A673 (cell line): ENCODE measurements around the gene RGL3. TPM values are rescaled to one million over a fixed set of nuclear protein-coding genes. Genes with fewer than 3 reads are reported as not detected.
"Not testable (repeated sequence)": the region's sequence is repeated elsewhere in the genome, so short reads cannot be mapped to it uniquely, and the experiment has no call there.

Source experiments
- BruUV-seq: library from RNA; stranded (reverse); fragments of 400-500 nt; replicated peaks from 2 replicates; lab custom pipeline; 2021; lab: Mats Ljungman, UMichigan
- CTCF ChIA-PET: fragments of 300-600 bp; sonication (Branson Sonifier 250); formaldehyde crosslinking; loops from one replicate; lab custom pipeline; 2022; ENCODE audit warnings: antibody characterized with exemption; lab: Charles Lee
- POLR2A ChIA-PET: fragments of 300-600 bp; sonication (Branson Sonifier 250); formaldehyde crosslinking; loops from one replicate; lab custom pipeline; 2022; ENCODE audit warnings: antibody characterized with exemption; ENCODE audit not compliant: low non-redundant PET; lab: Charles Lee
- DNase-seq: peaks from one replicate; pipeline ENCODE4 v3.0.0-alpha.2; 2015; ENCODE audit warnings: low spot score
- H3K27ac ChIP-seq: fragments of 200-600 bp; sonication (generic); 2 replicates; pipeline ENCODE4 v1.5.1; 2016; ENCODE audit warnings: mixed run types, low read depth, mild to moderate bottlenecking, mixed read lengths, antibody characterized with exemption, low read length; ENCODE audit not compliant: poor library complexity, severe bottlenecking
- H3K27me3 ChIP-seq: fragments of 200-600 bp; sonication (generic); replicated peaks from 2 replicates; pipeline ENCODE4 v1.6.1; 2017; ENCODE audit warnings: mixed run types, low read depth, mild to moderate bottlenecking, mixed read lengths, antibody characterized with exemption, low read length; ENCODE audit not compliant: insufficient read depth, poor library complexity
- H3K36me3 ChIP-seq: fragments of 200-600 bp; sonication (generic); 2 replicates; pipeline ENCODE4 v1.6.1; 2016; ENCODE audit warnings: mixed run types, mild to moderate bottlenecking, mixed read lengths, antibody characterized with exemption, low read length; ENCODE audit not compliant: insufficient read depth, poor library complexity, severe bottlenecking
- H3K4me1 ChIP-seq: fragments of 200-600 bp; sonication (generic); 2 replicates; pipeline ENCODE4 v1.6.1; 2017; ENCODE audit warnings: mixed run types, mild to moderate bottlenecking, mixed read lengths, antibody characterized with exemption, low read length; ENCODE audit not compliant: insufficient read depth, poor library complexity, severe bottlenecking
- H3K4me3 ChIP-seq: fragments of 200-600 bp; sonication (generic); 2 replicates; pipeline ENCODE4 v1.5.1; 2016; ENCODE audit warnings: low read depth, mixed run types, mild to moderate bottlenecking, mixed read lengths, low read length; ENCODE audit not compliant: poor library complexity, severe bottlenecking
- H3K9me3 ChIP-seq: fragments of 200-600 bp; sonication (generic); 2 replicates; pipeline ENCODE4 v1.6.1; 2016; ENCODE audit warnings: mixed run types, low read depth, mild to moderate bottlenecking, mixed read lengths, antibody characterized with exemption, low read length; ENCODE audit not compliant: poor library complexity, severe bottlenecking
- CTCF ChIP-seq: fragments of 300-800, 200-600 bp; sonication (generic); conservative IDR thresholded peaks from 2 replicates; pipeline ENCODE4 v1.5.1; 2017; ENCODE audit warnings: low read depth, mild to moderate bottlenecking, antibody characterized with exemption, low read length, moderate library complexity, mixed read lengths
- EZH2 ChIP-seq: fragments of 200-600 bp; sonication (generic); IDR thresholded peaks from 2 replicates; pipeline ENCODE4 v1.6.1; 2017; ENCODE audit warnings: borderline replicate concordance, low read depth, mild to moderate bottlenecking, mixed read lengths, antibody characterized with exemption, low read length; ENCODE audit not compliant: poor library complexity, severe bottlenecking
- intact Hi-C: fragments of 100-400 bp; cut with micrococcal nuclease; formaldehyde crosslinking; loops from one replicate; pipeline ENCODE4 v1.10.0; 2022; ENCODE audit not compliant: unreplicated experiment
- total RNA-seq: library from RNA; stranded (reverse); gene quantifications from 2 replicates; pipeline ENCODE4 v1.2.3, GENCODE V29; 2021

The RGL3 gene
- total RNA-seq, 1 experiment from 2014 or later: not detected

- peak overlapping the region; percentile 67 for H3K4me3 ChIP-seq
- H3K4me1 ChIP-seq: peaks cover 13% of the 10 kb centered on the region
- ChIA-PET POLR2A (interaction anchor here (0.5 kb wide), 1 partner anchor 517 kb away, joined by 3 read pairs; no protein-coding TSS in a partner anchor), CTCF (interaction anchor here (0.7 to 2.7 kb wide), 4 partner anchors 14 to 55 kb away, joined by 3 to 14 read pairs (median 4); no protein-coding TSS in a partner anchor)
- no peaks in the 10 kb centered on the region for H3K27me3 ChIP-seq
- H3K27ac ChIP-seq: peak overlapping the region; percentile 82
- BruUV-seq: TSS peak; percentile 70
- intact Hi-C loops: loop anchor here (5.0 kb wide), 1 partner anchor 54 kb away; the partner anchor contains the start of gene EPOR
- DNase-seq: no peak
- peaks cover 34% of the 10 kb centered on the region for H3K36me3 ChIP-seq
- no peaks in the 10 kb centered on the region for H3K9me3 ChIP-seq
- TF ChIP-seq EZH2: no peak
- TF ChIP-seq CTCF: no peak
Observed at GRCh38 chr19:11435833-11436313, 16.8 kb upstream of the RGL3 start.

GRCh38 chr19:11435057-11435832, 16.1 kb upstream of the RGL3 start, which contains the start of the genes ODAD3 and PRKCSH:
TSS of gene ODAD3 (minus strand) at chr19:11435121. CDS start at chr19:11435016, 105 bp downstream.
TSS of gene PRKCSH (plus strand) at chr19:11435635. CDS start at chr19:11436118, 483 bp downstream.
- Histone ChIP-seq H3K4me3 (peak within 1 kb of the TSS; percentile 67), H3K27ac (peak within 1 kb of the TSS; percentile 82), H3K36me3 (peaks cover 28% of the 10 kb centered on the region), H3K9me3 (no peaks in the 10 kb centered on the region), H3K4me1 (peaks cover 13% of the 10 kb centered on the region), H3K27me3 (no peaks in the 10 kb centered on the region)
- ChIA-PET POLR2A (interaction anchor here (0.5 kb wide), 1 partner anchor 516 kb away, joined by 3 read pairs; no protein-coding TSS in a partner anchor), CTCF (interaction anchor here (0.6 to 2.7 kb wide), 7 partner anchors 10 to 159 kb away, joined by 3 to 14 read pairs (median 4); no protein-coding TSS in a partner anchor)
- intact Hi-C loops: loop anchor here (5.0 kb wide), 1 partner anchor 53 kb away; the partner anchor contains the start of gene EPOR
- no TSS peak for BruUV-seq
- DNase-seq: peak; percentile 100
- TF ChIP-seq CTCF: peak; percentile 91
- no peak for TF ChIP-seq EZH2

- Histone ChIP-seq H3K4me1 (peaks cover 13% of the 10 kb centered on the region), H3K27ac (peak overlapping the region; percentile 51), H3K36me3 (peaks cover 24% of the 10 kb centered on the region), H3K9me3 (no peaks in the 10 kb centered on the region), H3K27me3 (no peaks in the 10 kb centered on the region), H3K4me3 (peak overlapping the region; percentile 67)
- no peak for DNase-seq
- no TSS peak for BruUV-seq
- ChIA-PET POLR2A (no interaction called here), CTCF (interaction anchor here (0.6 to 2.7 kb wide), 6 partner anchors 11 to 160 kb away, joined by 3 to 14 read pairs (median 4); no protein-coding TSS in a partner anchor)
- TF ChIP-seq EZH2 (no peak), CTCF (no peak)
- intact Hi-C loops: loop anchor here (5.0 kb wide), 1 partner anchor 52 kb away; the partner anchor contains the start of gene EPOR
Observed at GRCh38 chr19:11434703-11435056, 15.6 kb upstream of the RGL3 start.

- H3K27me3 ChIP-seq, H3K9me3 ChIP-seq, BruUV-seq, DNase-seq, H3K4me3 ChIP-seq, H3K27ac ChIP-seq, POLR2A ChIA-PET, intact Hi-C loops: not testable (repeated sequence)
- Histone ChIP-seq H3K36me3 (peaks cover 19% of the 10 kb centered on the region), H3K4me1 (peaks cover 13% of the 10 kb centered on the region)
- CTCF ChIA-PET: interaction anchor here (0.6 to 0.7 kb wide), 2 partner anchors 110 to 295 kb away, joined by 3 to 9 read pairs; no protein-coding TSS in a partner anchor
Observed at GRCh38 chr19:11433526-11433925, 14.4 kb upstream of the RGL3 start.
